ENCODE results near the gene SIM1. TPM values are rescaled to one million over a fixed set of nuclear protein-coding genes. Genes with fewer than 3 reads are reported as not detected.

The SIM1 gene
- total RNA-seq, 1 experiment from 2014 or later = 0.13 TPM

DNA sequence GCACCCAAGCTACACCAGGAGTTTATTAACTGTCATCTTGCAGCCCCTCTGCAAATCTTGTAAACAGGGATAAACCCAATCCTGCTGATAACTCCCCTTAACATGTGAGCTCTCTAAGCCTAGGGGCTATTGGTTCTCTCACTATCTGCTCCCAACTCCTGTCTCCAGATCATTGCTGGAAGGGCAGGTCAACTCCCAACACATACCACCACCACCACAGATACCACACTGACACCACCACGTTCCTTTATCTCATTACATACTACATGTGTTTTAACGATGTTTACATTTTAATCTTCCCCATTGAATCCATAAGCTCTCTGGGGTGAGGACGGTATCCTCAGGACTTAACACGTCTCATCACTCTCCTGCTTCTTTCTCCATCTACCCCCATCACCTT, 51.8 kb downstream of the SIM1 start:
- intact Hi-C loops (cut with micrococcal nuclease; ENCODE audit: unreplicated experiment) = no loop called here
- POLR2A ChIA-PET (ENCODE audit: unreplicated experiment) = no interaction called here
- no peaks in the 10 kb centered on the region for H3K79me2 ChIP-seq (ENCODE audit: low read depth)
- no peaks in the 10 kb centered on the region for H4K20me1 ChIP-seq (ENCODE audit: insufficient read depth)
- H3F3A ChIP-seq (ENCODE audit: insufficient read depth, low read depth) = no peaks in the 10 kb centered on the region
- no peaks in the 10 kb centered on the region for H3K9me2 ChIP-seq (ENCODE audit: insufficient read depth)
- no peak overlapping the region for H3K4me3 ChIP-seq
- no peaks in the 10 kb centered on the region; the same call in 1 of the 2 replicates for H3K9me3 ChIP-seq (ENCODE audit: insufficient read depth, low read depth)
- no peak overlapping the region for H3K4me2 ChIP-seq
- H2AFZ ChIP-seq = no peak overlapping the region
- no peak for TF ChIP-seq EZH2 (IDR thresholded peaks at IDR 0.05; ENCODE audit: low read depth)
- TF ChIP-seq, protein P1, sequence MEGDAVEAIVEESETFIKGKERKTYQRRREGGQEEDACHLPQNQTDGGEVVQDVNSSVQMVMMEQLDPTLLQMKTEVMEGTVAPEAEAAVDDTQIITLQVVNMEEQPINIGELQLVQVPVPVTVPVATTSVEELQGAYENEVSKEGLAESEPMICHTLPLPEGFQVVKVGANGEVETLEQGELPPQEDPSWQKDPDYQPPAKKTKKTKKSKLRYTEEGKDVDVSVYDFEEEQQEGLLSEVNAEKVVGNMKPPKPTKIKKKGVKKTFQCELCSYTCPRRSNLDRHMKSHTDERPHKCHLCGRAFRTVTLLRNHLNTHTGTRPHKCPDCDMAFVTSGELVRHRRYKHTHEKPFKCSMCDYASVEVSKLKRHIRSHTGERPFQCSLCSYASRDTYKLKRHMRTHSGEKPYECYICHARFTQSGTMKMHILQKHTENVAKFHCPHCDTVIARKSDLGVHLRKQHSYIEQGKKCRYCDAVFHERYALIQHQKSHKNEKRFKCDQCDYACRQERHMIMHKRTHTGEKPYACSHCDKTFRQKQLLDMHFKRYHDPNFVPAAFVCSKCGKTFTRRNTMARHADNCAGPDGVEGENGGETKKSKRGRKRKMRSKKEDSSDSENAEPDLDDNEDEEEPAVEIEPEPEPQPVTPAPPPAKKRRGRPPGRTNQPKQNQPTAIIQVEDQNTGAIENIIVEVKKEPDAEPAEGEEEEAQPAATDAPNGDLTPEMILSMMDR (conservative IDR thresholded peaks at IDR 0.05) = no peak
- no peak for DNase-seq
- no peak overlapping the region for H3K27ac ChIP-seq
- CTCF ChIA-PET = no interaction called here
- H3K27me3 ChIP-seq (ENCODE audit: insufficient read depth, low read depth) = no peaks in the 10 kb centered on the region
- no TSS peak for BruUV-seq (replicated peaks)
- H3K36me3 ChIP-seq (ENCODE audit: low read depth) = no peaks in the 10 kb centered on the region
- no peaks in the 10 kb centered on the region for H3K4me1 ChIP-seq (replicated peaks; ENCODE audit: insufficient read depth)

DNA sequence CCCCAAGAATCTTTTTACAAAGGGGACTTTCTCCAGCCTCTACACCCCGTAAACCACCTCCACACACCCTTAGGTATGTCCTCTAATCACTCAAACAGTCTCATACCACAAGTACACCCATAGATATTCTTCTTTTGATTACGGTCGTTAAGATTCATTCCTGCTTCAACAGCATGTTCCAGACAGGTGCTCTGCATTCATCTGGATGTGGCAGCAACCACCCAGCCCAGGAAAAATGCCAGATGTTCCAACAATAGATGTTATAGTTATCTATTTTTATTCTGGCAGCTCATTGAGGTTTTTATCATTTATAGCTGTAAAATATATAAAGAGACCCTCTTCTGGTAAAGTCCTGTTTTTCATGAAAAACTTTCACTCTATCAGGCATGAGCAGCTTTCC, 60.7 kb downstream of the SIM1 start:
- Histone ChIP-seq H3K27me3 (ENCODE audit: insufficient read depth, low read depth) (no peaks in the 10 kb centered on the region), H3K4me3 (no peak overlapping the region), H3K9me3 (ENCODE audit: insufficient read depth, low read depth) (no peaks in the 10 kb centered on the region), H4K20me1 (ENCODE audit: insufficient read depth) (no peaks in the 10 kb centered on the region), H3K4me2 (no peak overlapping the region), H3K4me1 (replicated peaks; ENCODE audit: insufficient read depth) (no peaks in the 10 kb centered on the region), H3K9me2 (ENCODE audit: insufficient read depth) (no peaks in the 10 kb centered on the region), H3F3A (ENCODE audit: insufficient read depth, low read depth) (no peaks in the 10 kb centered on the region), H3K27ac (no peak overlapping the region), H2AFZ (no peak overlapping the region), H3K79me2 (ENCODE audit: low read depth) (no peaks in the 10 kb centered on the region), H3K36me3 (ENCODE audit: low read depth) (no peaks in the 10 kb centered on the region)
- TF ChIP-seq, protein P1 (conservative IDR thresholded peaks at IDR 0.05) = no peak
- TF ChIP-seq EZH2 (IDR thresholded peaks at IDR 0.05; ENCODE audit: low read depth) = no peak
- no peak for DNase-seq
- no TSS peak for BruUV-seq (replicated peaks)
- intact Hi-C loops (cut with micrococcal nuclease; ENCODE audit: unreplicated experiment) = no loop called here
- ChIA-PET POLR2A (ENCODE audit: unreplicated experiment) (no interaction called here), CTCF (no interaction called here)

DNA sequence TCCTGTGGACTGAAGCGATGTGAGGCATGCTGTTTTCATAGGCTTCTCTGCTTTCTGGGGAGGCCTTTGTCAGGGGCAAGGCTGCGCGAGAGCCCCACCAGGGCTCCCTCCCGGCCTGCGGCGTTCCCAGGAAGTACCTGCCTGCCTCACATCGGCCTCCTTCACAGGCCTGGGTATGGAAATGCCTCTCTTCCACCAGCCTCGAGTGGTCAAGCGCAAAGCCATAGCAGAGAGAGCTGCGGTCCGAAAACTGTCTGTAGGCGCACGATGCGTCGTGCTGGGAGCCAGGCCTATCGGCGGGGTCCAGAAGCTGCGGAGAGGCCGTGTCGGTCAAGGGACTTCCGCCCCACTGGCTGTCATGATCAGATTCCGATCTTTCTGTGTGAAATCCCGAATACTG, 71.2 kb downstream of the SIM1 start:
- Histone ChIP-seq H3K36me3 (ENCODE audit: low read depth) (no peaks in the 10 kb centered on the region), H3K9me3 (ENCODE audit: insufficient read depth, low read depth) (no peaks in the 10 kb centered on the region), H3K27me3 (ENCODE audit: insufficient read depth, low read depth) (no peaks in the 10 kb centered on the region), H3K4me3 (no peak overlapping the region), H3K4me2 (no peak overlapping the region), H3K27ac (no peak overlapping the region), H3K79me2 (ENCODE audit: low read depth) (no peaks in the 10 kb centered on the region), H3K9me2 (ENCODE audit: insufficient read depth) (no peaks in the 10 kb centered on the region), H3F3A (ENCODE audit: insufficient read depth, low read depth) (no peaks in the 10 kb centered on the region), H4K20me1 (ENCODE audit: insufficient read depth) (no peaks in the 10 kb centered on the region), H3K4me1 (replicated peaks; ENCODE audit: insufficient read depth) (no peaks in the 10 kb centered on the region), H2AFZ (no peak overlapping the region)
- ChIA-PET CTCF (no interaction called here), POLR2A (ENCODE audit: unreplicated experiment) (no interaction called here)
- intact Hi-C loops (cut with micrococcal nuclease; ENCODE audit: unreplicated experiment) = no loop called here
- DNase-seq = no peak
- BruUV-seq (replicated peaks) = no TSS peak
- TF ChIP-seq EZH2 (IDR thresholded peaks at IDR 0.05; ENCODE audit: low read depth) = no peak
- TF ChIP-seq, protein P1 (conservative IDR thresholded peaks at IDR 0.05) = no peak
